ENCODE results near the gene GNAS-AS1.

DNA sequence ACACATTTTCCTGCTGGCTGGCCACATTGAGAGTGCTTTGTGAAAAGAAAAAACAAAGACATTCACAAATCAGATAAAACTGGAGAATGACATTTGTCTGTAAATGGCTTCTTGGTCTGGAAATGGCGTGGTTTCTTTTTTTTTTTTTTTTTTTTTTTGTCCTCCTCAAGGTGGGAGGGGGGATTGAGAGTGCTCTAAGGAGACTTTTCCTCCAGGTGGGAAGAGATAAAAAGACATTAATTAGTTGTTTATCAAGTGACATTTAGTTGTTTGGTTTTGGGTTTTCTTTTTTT is 42.2 kb upstream of the GNAS-AS1 start:
- TF ChIP-seq, protein P1, sequence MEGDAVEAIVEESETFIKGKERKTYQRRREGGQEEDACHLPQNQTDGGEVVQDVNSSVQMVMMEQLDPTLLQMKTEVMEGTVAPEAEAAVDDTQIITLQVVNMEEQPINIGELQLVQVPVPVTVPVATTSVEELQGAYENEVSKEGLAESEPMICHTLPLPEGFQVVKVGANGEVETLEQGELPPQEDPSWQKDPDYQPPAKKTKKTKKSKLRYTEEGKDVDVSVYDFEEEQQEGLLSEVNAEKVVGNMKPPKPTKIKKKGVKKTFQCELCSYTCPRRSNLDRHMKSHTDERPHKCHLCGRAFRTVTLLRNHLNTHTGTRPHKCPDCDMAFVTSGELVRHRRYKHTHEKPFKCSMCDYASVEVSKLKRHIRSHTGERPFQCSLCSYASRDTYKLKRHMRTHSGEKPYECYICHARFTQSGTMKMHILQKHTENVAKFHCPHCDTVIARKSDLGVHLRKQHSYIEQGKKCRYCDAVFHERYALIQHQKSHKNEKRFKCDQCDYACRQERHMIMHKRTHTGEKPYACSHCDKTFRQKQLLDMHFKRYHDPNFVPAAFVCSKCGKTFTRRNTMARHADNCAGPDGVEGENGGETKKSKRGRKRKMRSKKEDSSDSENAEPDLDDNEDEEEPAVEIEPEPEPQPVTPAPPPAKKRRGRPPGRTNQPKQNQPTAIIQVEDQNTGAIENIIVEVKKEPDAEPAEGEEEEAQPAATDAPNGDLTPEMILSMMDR (IDR thresholded peaks at IDR 0.05), result no peak
- TF ChIP-seq POLR2AphosphoS5 (IDR thresholded peaks at IDR 0.05) (no peak), POLR2A (IDR thresholded peaks at IDR 0.05) (no peak)
